ENCODE measurements around the gene ARHGAP21. TPM values are rescaled to one million over a fixed set of nuclear protein-coding genes. Genes with fewer than 3 reads are reported as not detected.

ARHGAP21 gene
- total and polyA plus RNA-seq, 5 experiments from 2014 or later = 1.7 to 49.6 (median 7.0) TPM

DNA sequence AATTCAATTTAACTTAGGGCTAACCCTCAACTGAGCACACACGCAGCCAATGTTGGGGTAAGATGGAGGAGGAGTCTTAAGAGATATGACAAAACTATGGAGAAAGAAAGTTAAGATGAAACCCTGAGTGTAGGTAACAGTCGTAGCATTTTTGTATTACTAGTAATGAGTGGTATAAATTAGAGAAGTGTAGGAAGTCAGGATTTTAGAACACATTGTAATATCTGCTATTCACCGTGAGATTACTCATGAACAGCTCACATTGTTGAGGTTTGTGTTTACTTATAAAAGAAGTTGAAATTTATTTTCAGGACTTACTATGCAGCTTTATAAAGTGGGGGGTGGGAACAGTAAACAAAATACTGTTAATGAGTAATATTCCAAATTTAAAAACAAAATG lies 107.2 kb downstream of the ARHGAP21 start:
- Mint-ChIP-seq H3K9me3 (no peaks in the 10 kb centered on the region), H3K27ac (peak overlapping the region in 3 of 10 donors; percentile 9 to 48 (median 33)), H3K4me3 (peak overlapping the region in 1 of 10 donors; percentile 7), H3K27me3 (no peaks in the 10 kb centered on the region), H3K36me3 (peaks cover 7 to 12% (median 11%) of the 10 kb centered on the region in 3 donors), H3K4me1 (peaks cover 9 to 29% (median 23%) of the 10 kb centered on the region in 4 donors)
- DNase-seq (no peak), ATAC-seq (no peak)
- POLR2A ChIA-PET = no interaction called here

DNA sequence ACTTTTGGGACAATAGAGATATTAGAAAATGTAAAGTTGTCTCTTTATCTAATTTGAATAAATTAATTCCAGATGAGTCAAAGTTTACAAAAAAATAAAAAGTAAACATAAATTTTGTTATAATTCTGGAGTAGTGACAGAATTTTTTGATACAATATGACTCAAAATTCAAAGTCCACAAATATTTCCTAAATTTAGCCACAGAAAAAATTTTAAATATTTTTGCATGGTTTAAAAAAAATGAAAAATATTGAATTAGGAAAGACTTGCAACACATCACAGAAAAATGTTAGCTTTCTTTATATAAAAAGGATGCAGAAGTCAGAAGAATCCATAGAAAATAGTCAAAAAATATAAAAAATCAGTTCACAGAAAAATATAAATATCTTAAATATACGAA lies 117.7 kb downstream of the ARHGAP21 start:
- DNase-seq (no peak), ATAC-seq (no peak)
- no peaks in the 10 kb centered on the region for H3K27me3 Mint-ChIP-seq
- peaks cover 11 to 37% (median 28%) of the 10 kb centered on the region in 3 donors for H3K36me3 Mint-ChIP-seq
- no peak overlapping the region for H3K27ac Mint-ChIP-seq
- H3K4me1 Mint-ChIP-seq = peaks cover 0 to 8% (median 0%) of the 10 kb centered on the region in 4 donors
- no peak overlapping the region for H3K4me3 Mint-ChIP-seq
- no peaks in the 10 kb centered on the region for H3K9me3 Mint-ChIP-seq
- POLR2A ChIA-PET = no interaction called here

DNA sequence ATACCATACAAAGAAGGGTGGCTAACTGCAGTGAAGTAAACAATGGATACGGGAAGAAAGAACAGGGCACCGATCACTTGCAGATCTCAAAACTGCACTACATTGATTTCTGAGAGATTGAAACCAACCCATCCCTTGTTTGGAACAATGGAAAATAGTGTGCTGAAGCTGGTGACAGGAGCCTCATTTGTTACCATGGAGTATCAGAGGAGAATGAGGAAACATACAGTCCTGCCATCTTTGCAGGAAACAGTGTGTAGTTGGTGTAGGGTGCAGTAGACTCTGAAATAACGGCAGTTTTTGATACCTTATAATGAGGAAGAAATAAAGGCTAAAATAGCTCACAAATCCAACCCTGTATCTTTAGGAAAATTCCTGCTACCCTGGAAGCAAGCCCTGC lies 118.5 kb downstream of the ARHGAP21 start:
- Mint-ChIP-seq H3K27ac (no peak overlapping the region), H3K4me3 (no peak overlapping the region), H3K4me1 (peaks cover 0 to 8% (median 0%) of the 10 kb centered on the region in 4 donors), H3K36me3 (peaks cover 17 to 44% (median 32%) of the 10 kb centered on the region in 3 donors), H3K27me3 (no peaks in the 10 kb centered on the region), H3K9me3 (no peaks in the 10 kb centered on the region)
- POLR2A ChIA-PET = no interaction called here
- ATAC-seq = no peak
- no peak for DNase-seq

DNA sequence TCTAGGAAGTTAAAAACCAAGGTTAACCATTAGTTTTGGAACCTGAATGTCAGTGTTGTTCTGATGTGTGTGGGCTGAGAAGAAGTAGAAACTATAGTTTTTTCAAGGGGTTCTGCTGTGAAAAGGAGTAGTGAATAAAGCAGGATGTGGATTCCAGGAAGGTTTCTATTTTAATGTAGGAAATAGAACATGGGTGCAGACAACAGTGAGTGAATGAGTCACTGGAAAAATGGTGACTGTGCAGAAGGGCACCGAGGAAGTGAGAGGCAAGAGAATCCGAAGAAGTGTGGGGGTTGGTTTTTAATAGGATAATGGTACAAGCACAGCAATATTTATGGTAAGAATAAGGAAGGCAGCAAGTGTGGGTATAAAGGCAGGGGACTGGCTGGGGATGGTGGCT lies 120.4 kb downstream of the ARHGAP21 start:
- Mint-ChIP-seq H3K4me3 (no peak overlapping the region), H3K36me3 (peaks cover 17 to 58% (median 39%) of the 10 kb centered on the region in 3 donors), H3K27me3 (no peaks in the 10 kb centered on the region), H3K4me1 (peaks cover 0 to 8% (median 2%) of the 10 kb centered on the region in 4 donors), H3K27ac (peak overlapping the region in 2 of 10 donors; percentile 12 to 53), H3K9me3 (no peaks in the 10 kb centered on the region)
- ATAC-seq = no peak
- DNase-seq = no peak
- POLR2A ChIA-PET = no interaction called here

DNA sequence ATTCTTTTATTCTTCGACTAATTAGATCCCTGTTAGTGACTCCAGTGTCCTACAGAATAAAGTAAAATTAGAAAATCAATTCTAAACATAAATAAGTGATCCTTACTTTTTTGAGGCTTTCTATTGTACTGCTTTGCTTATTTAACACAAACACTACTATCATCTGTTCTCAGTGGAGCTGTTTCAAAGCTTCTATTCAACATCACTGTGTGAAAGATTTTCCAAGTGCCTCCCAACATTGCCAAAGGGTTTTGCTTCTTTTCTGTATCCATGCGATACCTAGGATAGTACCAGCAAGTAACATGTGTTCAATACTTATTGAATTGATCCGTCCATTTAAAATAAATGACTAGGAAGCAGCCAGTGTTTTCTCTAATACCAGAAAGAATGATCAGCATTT lies 125.7 kb downstream of the ARHGAP21 start:
- H3K27me3 Mint-ChIP-seq = no peaks in the 10 kb centered on the region
- H3K36me3 Mint-ChIP-seq = peaks cover 12 to 76% (median 59%) of the 10 kb centered on the region in 3 donors
- H3K27ac Mint-ChIP-seq = no peak overlapping the region
- ATAC-seq (no peak), DNase-seq (no peak)
- H3K9me3 Mint-ChIP-seq = no peaks in the 10 kb centered on the region
- POLR2A ChIA-PET = no interaction called here
- H3K4me3 Mint-ChIP-seq = no peak overlapping the region
- peaks cover 2 to 5% (median 3%) of the 10 kb centered on the region in 4 donors for H3K4me1 Mint-ChIP-seq

DNA sequence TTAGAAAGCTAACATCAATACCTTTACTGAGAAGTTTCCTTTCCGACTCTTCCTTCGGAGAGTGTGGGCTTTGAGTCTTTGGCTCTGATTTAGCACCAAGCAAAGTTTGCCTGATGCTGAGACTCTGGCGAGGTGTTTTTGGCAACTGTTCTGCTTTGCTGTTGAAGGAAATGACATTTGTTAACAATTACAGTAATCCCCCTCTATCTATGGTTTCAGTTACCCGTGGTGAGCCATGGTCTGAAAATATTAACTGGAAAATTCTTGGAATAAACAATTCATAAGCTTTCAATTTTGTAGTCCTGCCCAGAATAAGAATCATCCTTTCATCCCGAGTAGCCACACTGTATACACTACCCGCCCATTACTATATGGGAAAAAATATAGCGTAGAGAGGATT lies 126.3 kb downstream of the ARHGAP21 start:
- POLR2A ChIA-PET = no interaction called here
- peaks cover 2 to 5% (median 3%) of the 10 kb centered on the region in 4 donors for H3K4me1 Mint-ChIP-seq
- H3K27ac Mint-ChIP-seq = no peak overlapping the region
- no peaks in the 10 kb centered on the region for H3K27me3 Mint-ChIP-seq
- peaks cover 6 to 76% (median 58%) of the 10 kb centered on the region in 3 donors for H3K36me3 Mint-ChIP-seq
- DNase-seq = no peak
- no peak for ATAC-seq
- H3K9me3 Mint-ChIP-seq = no peaks in the 10 kb centered on the region
- no peak overlapping the region for H3K4me3 Mint-ChIP-seq

DNA sequence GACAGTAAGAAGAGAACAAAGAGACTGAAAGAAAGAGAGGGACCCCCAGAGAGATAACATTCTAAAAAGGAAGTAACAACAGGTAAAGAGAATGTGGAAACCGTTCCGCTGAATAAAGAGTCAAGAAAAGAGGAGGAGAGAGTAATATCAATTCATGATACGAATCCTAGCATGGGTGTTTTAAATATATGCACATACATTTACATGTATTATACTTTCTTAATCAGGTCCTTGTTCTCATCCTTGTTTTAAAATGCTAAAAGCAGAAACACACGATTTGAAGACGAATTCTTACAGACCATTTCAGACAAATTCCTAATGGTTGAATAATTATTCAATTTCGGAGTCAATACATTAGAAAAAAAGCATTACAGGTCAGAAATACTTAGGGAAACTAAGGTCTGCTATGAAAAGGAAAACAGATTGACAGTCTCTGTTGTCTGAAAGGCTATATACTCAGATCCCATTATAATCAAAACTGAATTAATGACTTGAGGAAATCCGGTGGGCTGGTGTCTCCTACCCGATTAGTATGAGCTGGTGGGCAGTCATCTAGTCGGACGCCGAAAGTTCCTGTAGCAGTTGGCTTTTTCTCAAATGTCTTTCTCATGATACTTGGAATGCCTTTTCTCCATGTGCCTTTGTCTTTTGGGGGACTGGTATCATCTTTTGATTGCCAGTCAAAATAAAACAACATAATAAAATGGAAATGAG lies 127.3 kb downstream of the ARHGAP21 start:
- POLR2A ChIA-PET = no interaction called here
- DNase-seq = no peak
- Mint-ChIP-seq H3K4me1 (peaks cover 2 to 5% (median 3%) of the 10 kb centered on the region in 4 donors), H3K9me3 (no peaks in the 10 kb centered on the region), H3K27ac (peak overlapping the region in 1 of 10 donors; percentile 14), H3K27me3 (no peaks in the 10 kb centered on the region), H3K36me3 (peaks cover 10 to 79% (median 62%) of the 10 kb centered on the region in 3 donors), H3K4me3 (no peak overlapping the region)
- no peak for ATAC-seq

DNA sequence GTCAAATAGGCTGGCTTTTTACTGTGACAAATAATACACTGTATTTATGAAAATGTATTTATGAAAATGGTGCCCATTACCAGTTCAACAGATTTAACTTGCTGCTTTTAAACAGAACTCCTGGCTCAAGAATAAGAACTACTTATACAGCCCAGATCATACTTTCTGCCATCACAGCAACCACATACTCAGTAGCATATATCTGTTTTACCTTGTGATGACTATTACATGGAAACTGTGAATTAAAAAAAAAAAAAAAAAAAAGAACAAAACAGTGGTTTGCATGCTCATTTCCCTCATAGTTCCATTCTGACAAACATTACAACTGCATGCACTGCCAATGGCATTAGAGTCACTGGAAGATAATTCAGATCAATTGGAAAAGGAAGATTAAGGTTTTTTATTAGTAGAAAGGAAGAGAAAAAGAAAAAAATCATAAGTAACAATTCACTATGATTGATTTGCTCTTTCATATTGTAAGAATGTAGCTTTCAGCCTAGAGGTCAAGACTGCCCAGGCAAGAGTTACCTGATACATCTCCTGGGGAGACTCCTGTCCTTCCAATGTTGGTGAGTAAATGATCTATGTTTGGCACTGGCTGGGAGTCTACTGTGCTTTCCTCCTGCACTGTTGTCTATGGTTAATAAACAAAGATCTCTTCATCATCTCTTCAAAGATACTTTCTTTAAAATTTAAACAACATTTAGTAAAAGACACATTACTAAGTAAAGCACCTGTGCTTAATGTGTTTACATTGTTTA lies 132.8 kb downstream of the ARHGAP21 start:
- Mint-ChIP-seq H3K36me3 (peaks cover 7 to 73% (median 68%) of the 10 kb centered on the region in 3 donors), H3K4me3 (no peak overlapping the region), H3K27ac (no peak overlapping the region), H3K4me1 (peaks cover 0 to 5% (median 2%) of the 10 kb centered on the region in 4 donors), H3K27me3 (no peaks in the 10 kb centered on the region), H3K9me3 (no peaks in the 10 kb centered on the region)
- POLR2A ChIA-PET = no interaction called here
- ATAC-seq (no peak), DNase-seq (no peak)

DNA sequence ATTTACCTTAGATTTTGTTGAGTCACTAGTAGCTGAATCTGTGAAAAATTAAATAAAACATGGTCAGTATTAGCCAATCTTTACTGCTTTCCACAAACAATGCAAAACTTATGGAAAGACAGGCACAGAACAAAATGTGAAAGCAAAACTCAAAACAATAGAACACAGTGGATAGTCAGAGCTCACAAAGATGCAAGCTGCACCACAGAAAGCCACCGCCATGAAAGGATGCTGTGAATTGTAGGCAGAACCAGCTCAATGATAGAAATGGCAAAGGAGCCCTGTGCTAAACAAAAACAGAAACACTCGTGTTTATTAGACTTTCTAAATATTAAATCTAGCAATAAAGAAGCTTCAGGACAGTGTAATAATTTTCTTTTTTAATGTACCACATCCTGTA lies 134.4 kb downstream of the ARHGAP21 start:
- H3K36me3 Mint-ChIP-seq = peaks cover 7 to 75% (median 66%) of the 10 kb centered on the region in 3 donors
- POLR2A ChIA-PET = no interaction called here
- H3K4me3 Mint-ChIP-seq = no peak overlapping the region
- no peak overlapping the region for H3K27ac Mint-ChIP-seq
- H3K9me3 Mint-ChIP-seq = no peaks in the 10 kb centered on the region
- DNase-seq = no peak
- H3K27me3 Mint-ChIP-seq = no peaks in the 10 kb centered on the region
- ATAC-seq = no peak
- peaks cover 0 to 5% (median 2%) of the 10 kb centered on the region in 4 donors for H3K4me1 Mint-ChIP-seq

DNA sequence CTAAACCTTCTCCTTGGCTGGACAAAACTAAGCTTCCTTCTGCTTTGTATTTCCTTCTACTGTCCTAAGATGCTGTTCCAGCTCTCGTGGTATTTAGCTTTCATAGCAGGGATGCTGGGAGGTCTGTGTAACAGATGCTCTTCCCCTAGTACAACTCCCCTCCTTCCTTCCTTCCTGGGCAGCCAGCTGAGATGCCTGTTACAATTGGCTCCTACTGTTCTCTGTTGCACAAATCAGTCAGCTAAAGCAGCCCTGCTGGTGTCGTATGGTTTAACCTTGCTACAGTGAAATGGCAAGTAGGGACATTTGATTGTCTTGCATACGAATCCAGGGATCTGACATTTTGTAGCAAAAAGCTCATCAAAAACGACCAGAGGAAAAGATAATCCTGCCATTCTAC lies 143.8 kb downstream of the ARHGAP21 start:
- Mint-ChIP-seq H3K36me3 (peaks cover 0 to 9% (median 6%) of the 10 kb centered on the region in 3 donors), H3K27me3 (peaks cover 0 to 4% (median 0%) of the 10 kb centered on the region in 5 donors), H3K27ac (peak overlapping the region in 1 of 10 donors; percentile 72), H3K4me3 (no peak overlapping the region), H3K4me1 (peaks cover 3 to 16% (median 9%) of the 10 kb centered on the region in 4 donors), H3K9me3 (peaks cover 0 to 3% (median 0%) of the 10 kb centered on the region in 9 donors)
- POLR2A ChIA-PET = no interaction called here
- ATAC-seq (no peak), DNase-seq (no peak)

DNA sequence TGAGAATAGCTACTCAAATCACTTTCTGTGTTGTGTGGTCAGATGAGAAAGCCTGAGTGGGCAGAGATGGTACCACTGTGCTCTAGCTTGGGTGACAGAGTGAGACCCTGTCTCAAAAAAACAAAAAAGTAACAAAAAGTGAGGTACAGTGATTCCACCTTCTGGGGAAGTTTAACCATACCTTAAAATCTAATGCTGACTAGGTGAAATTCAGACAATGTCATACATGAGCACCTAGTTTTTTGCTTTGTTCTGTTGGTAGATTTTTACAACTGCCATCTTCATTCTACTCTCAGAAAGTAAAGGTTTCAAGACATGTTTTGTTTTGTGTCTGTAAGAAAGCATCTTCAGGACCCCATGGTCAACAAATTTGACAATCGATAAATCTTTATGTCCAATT lies 144.2 kb downstream of the ARHGAP21 start:
- Mint-ChIP-seq H3K36me3 (peaks cover 0 to 6% (median 5%) of the 10 kb centered on the region in 3 donors), H3K4me3 (no peak overlapping the region), H3K9me3 (peaks cover 0 to 3% (median 0%) of the 10 kb centered on the region in 9 donors), H3K27ac (no peak overlapping the region), H3K4me1 (peaks cover 4 to 20% (median 9%) of the 10 kb centered on the region in 4 donors), H3K27me3 (peaks cover 0 to 4% (median 1%) of the 10 kb centered on the region in 5 donors)
- no peak for DNase-seq
- no peak for ATAC-seq
- POLR2A ChIA-PET = no interaction called here

DNA sequence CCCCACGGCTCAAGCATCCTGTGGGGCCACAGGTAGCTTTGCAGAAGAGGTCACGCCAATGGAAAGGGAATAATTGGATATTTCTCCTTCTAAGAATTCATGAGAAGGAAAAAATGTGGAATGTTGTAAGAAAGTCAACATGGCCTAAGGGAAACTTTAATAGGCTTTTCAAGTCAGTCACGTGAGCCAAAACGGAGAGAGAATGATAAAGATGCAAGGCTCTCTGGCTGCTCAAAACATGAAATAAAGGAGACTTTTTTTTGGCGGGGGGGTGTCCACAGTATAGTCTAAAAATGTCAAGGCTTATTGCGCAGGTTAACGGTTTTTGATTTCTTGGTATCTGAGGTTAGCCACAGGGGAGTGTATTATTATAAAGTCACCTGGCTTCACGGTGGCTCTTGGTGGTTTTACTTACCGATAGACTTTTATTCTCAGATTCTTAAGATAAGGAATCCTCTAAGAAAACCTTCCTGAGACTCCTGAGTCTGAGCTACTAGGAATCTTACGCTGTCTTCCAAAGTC lies 148.1 kb downstream of the ARHGAP21 start:
- no peak for ATAC-seq
- Mint-ChIP-seq H3K27me3 (peaks cover 3 to 30% (median 7%) of the 10 kb centered on the region in 5 donors), H3K27ac (no peak overlapping the region), H3K4me1 (peaks cover 7 to 30% (median 10%) of the 10 kb centered on the region in 4 donors), H3K9me3 (peaks cover 0 to 3% (median 0%) of the 10 kb centered on the region in 9 donors), H3K36me3 (no peaks in the 10 kb centered on the region), H3K4me3 (peak overlapping the region in 1 of 10 donors; percentile 6)
- no peak for DNase-seq
- POLR2A ChIA-PET = no interaction called here
